Stomach (tissue), 9 donors: ENCODE results near the gene SUPV3L1. TPM values are rescaled to one million over a fixed set of nuclear protein-coding genes. Genes with fewer than 3 reads are reported as not detected.
A peak's percentile ranks its signal among the peaks of the same experiment; 100 is the strongest.

ENCODE experiments used
- DNase-seq, 2 donors: peaks; one replicate each; pipeline versions ENCODE4 v3.0.0 to v3.0.0-alpha.2; 2013 to 2019
- H3K27ac ChIP-seq, 5 donors: fragments of 200-600 bp in 4 of 5; sonication (generic) in 4 of 5; one replicate each; pipeline ENCODE4 v1.5.1; 2013 to 2019; ENCODE audit warnings: mild to moderate bottlenecking in 1 of 5, moderate library complexity in 1 of 5
- H3K27me3 ChIP-seq, 3 donors: fragments of 200-600 bp; sonication (generic); one replicate each; pipeline ENCODE4 v1.5.1; 2017 to 2019; ENCODE audit warnings: mixed run types in 1 of 3
- H3K36me3 ChIP-seq, 4 donors: fragments of 200-600 bp; sonication (generic); 1 replicate in 3 of 4; 2 replicates in 1 of 4; pipeline ENCODE4 v1.5.1; 2016 to 2019
- H3K4me1 ChIP-seq, 4 donors: fragments of 200-600 bp; sonication (generic); one replicate each; pipeline ENCODE4 v1.5.1; 2016 to 2019
- H3K4me3 ChIP-seq, 4 donors: fragments of 200-600 bp; sonication (generic) in 3 of 4; one replicate each; pipeline ENCODE4 v1.5.1; 2016 to 2019; ENCODE audit warnings: mild to moderate bottlenecking in 1 of 4
- H3K9me3 ChIP-seq, 4 donors: fragments of 200-600 bp; sonication (generic); one replicate each; pipeline ENCODE4 v1.5.1; 2016 to 2019
- CTCF ChIP-seq, 7 experiments: fragments of 450-650 bp in 4 of 7; fragments of 200-600 bp in 3 of 7; sonication (generic) in 3 of 7; IDR thresholded peaks; one replicate each; pipeline ENCODE4 v1.5.1; 2016 to 2019; ENCODE audit warnings: antibody characterized with exemption in 7 of 7, control low read depth in 2 of 7, mild to moderate bottlenecking in 1 of 7
- EP300 ChIP-seq: sonication (generic); formaldehyde crosslinking; IDR thresholded peaks from one replicate; pipeline ENCODE4 v1.6.1; 2017; ENCODE audit warnings: antibody characterized with exemption
- POLR2A ChIP-seq, 4 donors: fragments of 450-650 bp; IDR thresholded peaks; one replicate each; pipeline ENCODE4 v1.6.1; 2016; ENCODE audit warnings: antibody characterized with exemption in 4 of 4, control low read depth in 2 of 4, mild to moderate bottlenecking in 1 of 4, moderate library complexity in 1 of 4
- POLR2AphosphoS5 ChIP-seq, 3 donors: sonication (generic); formaldehyde crosslinking; IDR thresholded peaks; one replicate each; pipeline ENCODE4 v1.6.1; 2016; ENCODE audit warnings: antibody characterized with exemption in 3 of 3
- WGBS, 5 donors: extraction: QIAGEN DNeasy Blood & Tissue Kit in 3 of 5; methylation state at CpG; one replicate each; pipeline versions ENCODE4 v1.1.5 to v1.1.7; 2013 to 2018; 5-methylcytosine and 5-hydroxymethylcytosine counted together
- intact Hi-C: fragments of 100-400 bp; cut with DNase I; formaldehyde crosslinking; loops from one replicate; pipeline ENCODE4 v1.15.1; 2023; ENCODE audit warnings: low total_unique reads
- polyA plus RNA-seq, 3 donors: library from polyadenylated mRNA; stranded (reverse); fragments of 200-250 nt; gene quantifications; one replicate each; pipeline ENCODE4 v1.2.3, GENCODE V29; 2013
- total RNA-seq, 5 donors: library from RNA; depleted of rRNA; stranded (reverse); fragments of >200 nt; gene quantifications; one replicate each; pipeline versions ENCODE4 v1.1.0 to v1.2.3, GENCODE V29; 2014 to 2016
- donor health status: healthy with polysubstance abuse.
- donor health status: Bipolar disorder and iron deficiency.
- donor health status: healthy.

Gene SUPV3L1
- total and polyA plus RNA-seq, 8 donors = 15.2 to 111 (median 45.5) TPM

GRCh38 chr10:69142983-69143382, 37.1 kb upstream of the SUPV3L1 start:
- 54 to 93% (median 57%) methylated on average over 3 of the region's 3 CpGs for WGBS, 5 donors

GRCh38 chr10:69145329-69145728, 34.7 kb upstream of the SUPV3L1 start:
- Histone ChIP-seq H3K9me3 (no peaks in the 10 kb centered on the region), H3K27me3 (no peaks in the 10 kb centered on the region), H3K4me3 (no peak overlapping the region), H3K36me3 (peaks cover 0 to 8% (median 4%) of the 10 kb centered on the region in 4 donors), H3K4me1 (peaks cover 0 to 17% (median 8%) of the 10 kb centered on the region in 4 donors), H3K27ac (no peak overlapping the region)
- 94 to 100% (median 98%) methylated on average over 1 of the region's 1 CpG for WGBS, 5 donors
- intact Hi-C loops = no loop called here
- TF ChIP-seq EP300 (no peak), POLR2A (IDR thresholded peaks at IDR 0.05) (no peak), CTCF (IDR thresholded peaks at IDR 0.05) (no peak), POLR2AphosphoS5 (IDR thresholded peaks at IDR 0.05) (no peak)
- no peak for DNase-seq

More at GRCh38 chr10:69142983-69143382, 37.1 kb upstream of the SUPV3L1 start:
- Histone ChIP-seq H3K36me3 (peaks cover 0 to 14% (median 5%) of the 10 kb centered on the region in 4 donors), H3K4me3 (no peak overlapping the region), H3K9me3 (no peaks in the 10 kb centered on the region), H3K4me1 (peaks cover 0 to 16% (median 8%) of the 10 kb centered on the region in 4 donors), H3K27ac (no peak overlapping the region), H3K27me3 (no peaks in the 10 kb centered on the region)
- no peak for DNase-seq
- intact Hi-C loops = no loop called here
- no peak for TF ChIP-seq EP300

GRCh38 chr10:69145864-69146263, 34.2 kb upstream of the SUPV3L1 start:
- 96 to 99% (median 97%) methylated on average over 8 of the region's 8 CpGs for WGBS, 5 donors
- Histone ChIP-seq H3K36me3 (peaks cover 0 to 5% (median 4%) of the 10 kb centered on the region in 4 donors), H3K27me3 (no peaks in the 10 kb centered on the region), H3K4me3 (no peak overlapping the region), H3K27ac (no peak overlapping the region), H3K9me3 (no peaks in the 10 kb centered on the region), H3K4me1 (peaks cover 0 to 17% (median 8%) of the 10 kb centered on the region in 4 donors)
- intact Hi-C loops = no loop called here
- no peak for TF ChIP-seq POLR2AphosphoS5 (IDR thresholded peaks at IDR 0.05)
- no peak for TF ChIP-seq EP300
- TF ChIP-seq CTCF (IDR thresholded peaks at IDR 0.05) = no peak
- no peak for TF ChIP-seq POLR2A (IDR thresholded peaks at IDR 0.05)
- no peak for DNase-seq

- Histone ChIP-seq H3K27me3 (no peaks in the 10 kb centered on the region), H3K4me1 (peaks cover 0 to 17% (median 8%) of the 10 kb centered on the region in 4 donors), H3K36me3 (peaks cover 0 to 5% (median 3%) of the 10 kb centered on the region in 4 donors), H3K27ac (no peak overlapping the region), H3K9me3 (no peaks in the 10 kb centered on the region), H3K4me3 (no peak overlapping the region)
- intact Hi-C loops = no loop called here
- peak in 1 of 2 donors; percentile 8 for DNase-seq
- 36 to 46% (median 39%) methylated on average over 2 of the region's 2 CpGs for WGBS, 5 donors
- TF ChIP-seq POLR2A (IDR thresholded peaks at IDR 0.05) (no peak), CTCF (IDR thresholded peaks at IDR 0.05) (no peak), EP300 (no peak), POLR2AphosphoS5 (IDR thresholded peaks at IDR 0.05) (no peak)
Observed at GRCh38 chr10:69146759-69147158, 33.3 kb upstream of the SUPV3L1 start.

- intact Hi-C loops = no loop called here
Observed at GRCh38 chr10:69151984-69152383, 28.1 kb upstream of the SUPV3L1 start.

More at GRCh38 chr10:69151984-69152383, 28.1 kb upstream of the SUPV3L1 start:
- Histone ChIP-seq H3K27ac (no peak overlapping the region), H3K27me3 (no peaks in the 10 kb centered on the region), H3K9me3 (no peaks in the 10 kb centered on the region), H3K36me3 (peaks cover 0 to 4% (median 2%) of the 10 kb centered on the region in 4 donors), H3K4me1 (peaks cover 0 to 16% (median 5%) of the 10 kb centered on the region in 4 donors), H3K4me3 (no peak overlapping the region)
- no peak for TF ChIP-seq POLR2AphosphoS5 (IDR thresholded peaks at IDR 0.05)
- WGBS, 5 donors = 92 to 97% (median 93%) methylated on average over 3 of the region's 3 CpGs
- no peak for DNase-seq
